ENCODE data around the gene ALDH7A1. TPM values are rescaled to one million over a fixed set of nuclear protein-coding genes. Genes with fewer than 3 reads are reported as not detected.

Gene ALDH7A1
- total and polyA plus RNA-seq, 7 donors: 16.0 to 37.0 (median 22.2) TPM

GRCh38 chr5:126514558-126515141 lies 80.4 kb downstream of the ALDH7A1 start:
- no peaks in the 10 kb centered on the region for H3K36me3 ChIP-seq
- H3K27ac ChIP-seq: peak overlapping the region in 2 of 4 donors; percentile 2 to 40
- no peak for DNase-seq
- intact Hi-C loops (cut with DNase I): no loop called here
- no peak for TF ChIP-seq POLR2AphosphoS5 (IDR thresholded peaks at IDR 0.05)
- TF ChIP-seq CTCF (IDR thresholded peaks at IDR 0.05): no peak
- TF ChIP-seq POLR2A (IDR thresholded peaks at IDR 0.05): no peak
- TF ChIP-seq EP300 (IDR thresholded peaks at IDR 0.05): no peak
- H3K4me3 ChIP-seq: no peak overlapping the region
- peaks cover 0 to 19% (median 9%) of the 10 kb centered on the region in 4 donors for H3K4me1 ChIP-seq
- H3K27me3 ChIP-seq: no peaks in the 10 kb centered on the region
- WGBS, 2 donors: 94 to 96% methylated on average over 9 of the region's 9 CpGs
- H3K9me3 ChIP-seq: no peaks in the 10 kb centered on the region

DNA sequence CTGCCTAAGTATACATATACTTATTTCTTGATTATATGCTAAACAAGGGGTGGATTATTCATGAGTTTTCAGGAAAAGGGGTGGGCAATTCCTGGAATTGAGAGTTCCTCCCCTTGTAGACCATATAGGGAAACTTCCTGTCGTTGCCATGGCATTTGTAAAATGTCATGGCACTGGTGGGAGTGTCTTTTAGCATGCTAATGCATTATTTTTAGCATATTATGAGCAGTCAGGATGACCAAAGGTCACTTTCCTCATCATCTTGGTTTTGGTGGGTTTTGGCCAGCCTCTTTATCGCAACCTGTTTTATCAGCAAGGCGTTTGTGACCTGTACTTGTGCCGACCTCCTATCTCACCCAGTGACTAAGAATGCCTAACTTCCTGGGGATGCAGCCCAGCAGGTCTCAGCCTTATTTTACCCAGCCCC lies 80.9 kb downstream of the ALDH7A1 start:
- intact Hi-C loops (cut with DNase I): no loop called here
- 87 to 91% methylated on average over 4 of the region's 4 CpGs for WGBS, 2 donors

DNA sequence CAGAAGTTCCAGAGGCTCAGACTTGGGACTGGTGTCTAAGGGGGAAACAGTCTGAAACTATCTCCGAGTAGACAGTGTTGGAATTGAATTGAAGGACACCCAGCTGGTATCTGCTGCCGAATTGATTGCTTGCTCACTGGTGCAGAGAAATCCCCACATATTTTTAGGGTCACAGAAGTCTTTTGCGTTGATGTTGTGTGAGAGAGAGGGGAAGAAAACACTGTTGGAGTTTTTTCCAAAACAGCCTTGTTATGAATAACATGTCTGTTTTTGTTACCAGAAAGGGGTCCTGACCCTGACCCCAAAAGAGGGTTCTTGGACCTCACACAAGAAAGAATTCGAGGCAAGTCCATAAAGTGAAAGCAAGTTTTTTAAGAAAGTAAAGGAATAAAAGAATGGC lies 81.3 kb downstream of the ALDH7A1 start:
- no peak for DNase-seq
- peaks cover 0 to 10% (median 4%) of the 10 kb centered on the region in 4 donors for H3K4me1 ChIP-seq
- 81 to 85% methylated on average over 4 of the region's 4 CpGs for WGBS, 2 donors
- TF ChIP-seq CTCF (IDR thresholded peaks at IDR 0.05): no peak
- TF ChIP-seq POLR2AphosphoS5 (IDR thresholded peaks at IDR 0.05): no peak
- TF ChIP-seq EP300 (IDR thresholded peaks at IDR 0.05): no peak
- no peak for TF ChIP-seq POLR2A (IDR thresholded peaks at IDR 0.05)
- intact Hi-C loops (cut with DNase I): no loop called here
- H3K27ac ChIP-seq: peak overlapping the region; percentile 2 to 47 (median 42)
- H3K4me3 ChIP-seq: no peak overlapping the region
- H3K36me3 ChIP-seq: no peaks in the 10 kb centered on the region
- H3K9me3 ChIP-seq: no peaks in the 10 kb centered on the region
- H3K27me3 ChIP-seq: no peaks in the 10 kb centered on the region

More for the DNA sequence above, 80.9 kb downstream of the ALDH7A1 start:
- Histone ChIP-seq H3K27ac (peak overlapping the region in 3 of 4 donors; percentile 2 to 43 (median 40)), H3K4me1 (peaks cover 0 to 14% (median 4%) of the 10 kb centered on the region in 4 donors), H3K4me3 (no peak overlapping the region), H3K9me3 (no peaks in the 10 kb centered on the region), H3K27me3 (no peaks in the 10 kb centered on the region), H3K36me3 (no peaks in the 10 kb centered on the region)
- TF ChIP-seq POLR2AphosphoS5 (IDR thresholded peaks at IDR 0.05): no peak
- no peak for TF ChIP-seq EP300 (IDR thresholded peaks at IDR 0.05)
- no peak for TF ChIP-seq POLR2A (IDR thresholded peaks at IDR 0.05)
- TF ChIP-seq CTCF (IDR thresholded peaks at IDR 0.05): no peak
- DNase-seq: no peak

GRCh38 chr5:126513302-126513701 lies 81.7 kb downstream of the ALDH7A1 start:
- Histone ChIP-seq H3K9me3 (no peaks in the 10 kb centered on the region), H3K36me3 (no peaks in the 10 kb centered on the region), H3K27ac (peak overlapping the region; percentile 2 to 47 (median 42)), H3K27me3 (no peaks in the 10 kb centered on the region), H3K4me1 (peaks cover 0 to 10% (median 7%) of the 10 kb centered on the region in 4 donors), H3K4me3 (no peak overlapping the region)
- DNase-seq: no peak
- TF ChIP-seq EP300 (IDR thresholded peaks at IDR 0.05) (no peak), POLR2AphosphoS5 (IDR thresholded peaks at IDR 0.05) (no peak), POLR2A (IDR thresholded peaks at IDR 0.05) (no peak), CTCF (IDR thresholded peaks at IDR 0.05) (no peak)
- 84 to 88% methylated on average over 2 of the region's 2 CpGs for WGBS, 2 donors
- intact Hi-C loops (cut with DNase I): no loop called here
